ENCODE results near the gene FASLG.
"Not testable (repeated sequence)": the region's sequence is repeated elsewhere in the genome, so short reads cannot be mapped to it uniquely, and the experiment has no call there.

Gene FASLG

DNA sequence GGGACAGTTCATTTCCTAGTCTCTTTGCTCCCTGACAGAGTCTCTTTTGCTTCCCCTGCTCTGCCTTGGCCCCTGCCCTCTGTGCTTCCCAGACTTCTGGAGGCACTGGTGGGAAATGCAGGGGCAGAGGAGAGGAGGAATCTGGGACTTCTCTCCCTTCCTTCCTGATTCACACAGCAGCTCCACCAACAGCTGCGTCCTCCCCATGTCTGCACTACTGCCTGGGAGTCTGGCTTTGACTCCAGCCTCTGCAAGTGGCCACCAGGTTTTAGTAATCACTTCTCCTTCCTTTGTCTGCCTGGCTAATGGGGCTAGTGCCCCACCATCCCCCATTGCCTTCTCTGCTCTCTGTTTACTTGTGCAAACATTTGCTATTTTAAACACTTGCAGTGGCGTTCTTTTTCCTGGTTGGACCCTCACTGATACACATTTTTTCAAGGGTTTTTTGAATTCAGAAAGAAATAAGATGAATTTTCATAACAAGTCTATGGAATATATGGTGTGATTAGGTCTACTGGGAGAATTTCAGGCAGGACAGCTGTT is 21.9 kb downstream of the FASLG start:
- DNase-seq (ENCODE audit: low spot score), result no peak

DNA sequence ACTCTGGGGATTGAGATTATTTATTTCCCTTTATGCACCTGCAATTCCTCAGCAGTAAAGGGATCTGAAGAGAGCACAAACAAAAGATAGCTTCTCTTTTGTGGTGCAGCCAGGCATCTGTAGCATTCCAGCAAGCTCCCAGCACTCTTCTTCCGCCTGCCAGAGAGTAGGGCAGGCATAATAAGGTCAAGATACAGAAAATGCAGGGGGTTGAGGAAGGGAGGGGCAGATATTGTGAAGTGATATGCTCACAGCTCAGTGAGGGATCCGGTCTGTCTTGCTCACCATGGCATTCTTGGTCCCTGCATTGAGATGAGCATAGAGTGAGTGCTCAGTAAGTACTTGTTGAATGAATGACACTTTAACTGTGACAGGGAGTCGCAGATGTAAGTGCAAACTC is 23.9 kb downstream of the FASLG start:
- no peak for DNase-seq (ENCODE audit: low spot score)

DNA sequence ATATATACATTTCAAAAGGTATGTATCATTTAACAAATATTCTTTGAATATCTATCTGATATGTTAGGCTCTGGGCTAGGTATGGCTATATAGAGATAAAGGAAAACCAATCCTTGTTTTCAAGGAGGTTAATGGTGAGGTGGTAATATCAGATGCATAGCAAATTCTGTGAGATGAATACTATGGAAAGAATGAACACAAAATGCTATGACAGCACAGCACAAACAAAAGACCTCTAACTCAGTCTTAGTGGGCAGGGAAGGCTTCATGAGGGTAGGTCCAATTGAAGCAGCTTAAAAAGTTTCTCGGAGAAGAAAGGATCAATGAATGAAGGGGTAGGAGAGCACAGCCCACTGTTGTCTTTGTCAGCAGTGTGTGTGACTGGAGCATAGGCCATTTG is 27.2 kb downstream of the FASLG start:
- no peak for DNase-seq (ENCODE audit: low spot score)

DNA sequence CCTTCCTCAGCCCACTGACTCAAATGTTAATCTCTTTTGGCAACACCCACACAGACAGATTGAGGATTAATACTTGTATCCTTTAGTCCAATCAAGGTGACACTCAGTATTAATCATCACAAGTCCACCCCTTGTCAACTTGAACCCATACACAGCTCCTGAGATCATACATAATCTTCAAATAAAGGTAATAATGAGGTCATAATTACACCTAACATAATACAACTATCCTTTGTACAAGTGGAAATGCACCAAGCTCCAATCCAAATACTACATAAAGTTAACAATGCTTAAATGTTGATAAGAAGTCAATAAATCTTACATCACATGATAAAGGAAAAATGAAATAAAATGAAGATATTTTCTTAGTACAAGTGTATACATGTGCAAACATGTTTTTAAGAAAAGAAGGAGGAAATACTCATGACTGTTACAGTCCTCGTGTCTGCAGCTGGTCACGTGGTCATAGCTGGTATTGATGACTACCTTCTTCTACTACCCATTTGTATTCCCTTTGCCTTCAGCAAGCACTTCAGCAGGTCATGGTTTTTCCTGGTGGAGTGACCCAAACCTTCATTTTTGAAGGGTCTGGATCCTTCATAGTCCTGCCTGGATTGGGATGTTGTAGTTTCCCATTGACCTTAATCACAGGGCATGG is 29.7 kb downstream of the FASLG start:
- not testable (repeated sequence) for DNase-seq (ENCODE audit: low spot score)

DNA sequence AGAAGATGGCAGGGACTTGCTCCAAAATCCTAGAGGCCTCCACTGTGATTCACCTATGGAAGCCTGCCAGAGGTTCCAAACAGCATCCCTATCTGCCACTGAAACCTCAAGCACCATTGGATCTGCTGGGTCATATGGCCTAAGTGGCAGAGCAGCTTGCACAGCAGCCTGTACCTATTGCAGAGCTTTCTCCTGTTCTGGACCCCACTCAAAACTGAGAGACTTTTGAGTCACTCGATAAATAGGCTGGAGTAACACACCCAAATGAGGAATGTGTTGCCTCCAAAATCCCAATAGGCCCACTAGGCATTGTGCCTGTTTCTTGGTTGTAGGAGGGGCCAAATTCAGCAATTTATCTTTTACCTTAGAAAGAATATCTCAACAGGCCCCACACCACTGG is 32.0 kb downstream of the FASLG start:
- not testable (repeated sequence) for DNase-seq (ENCODE audit: low spot score)

DNA sequence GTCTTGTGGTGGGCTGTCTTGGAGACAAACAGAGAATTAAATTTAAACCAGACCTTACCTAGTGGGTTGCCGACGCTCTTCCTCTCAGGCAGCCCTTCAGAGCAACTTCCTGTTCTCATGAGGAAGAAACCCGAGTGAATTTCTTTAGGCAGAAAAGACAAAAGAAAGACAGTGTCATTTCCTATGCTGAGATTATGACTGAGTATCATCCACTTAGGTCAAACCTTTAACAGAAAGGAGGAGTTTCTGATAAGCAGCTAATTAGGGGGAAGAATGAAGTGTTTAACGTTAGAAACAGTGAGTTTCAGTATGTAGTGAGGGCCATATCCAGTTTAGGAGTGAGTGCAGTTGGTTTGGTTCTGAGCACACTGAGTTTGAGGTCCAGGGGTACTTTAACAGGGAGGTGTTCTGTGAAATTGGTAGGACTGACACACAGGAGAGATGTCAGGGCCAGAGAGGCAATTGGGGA is 38.7 kb downstream of the FASLG start:
- DNase-seq (ENCODE audit: low spot score), result peak; percentile 59

DNA sequence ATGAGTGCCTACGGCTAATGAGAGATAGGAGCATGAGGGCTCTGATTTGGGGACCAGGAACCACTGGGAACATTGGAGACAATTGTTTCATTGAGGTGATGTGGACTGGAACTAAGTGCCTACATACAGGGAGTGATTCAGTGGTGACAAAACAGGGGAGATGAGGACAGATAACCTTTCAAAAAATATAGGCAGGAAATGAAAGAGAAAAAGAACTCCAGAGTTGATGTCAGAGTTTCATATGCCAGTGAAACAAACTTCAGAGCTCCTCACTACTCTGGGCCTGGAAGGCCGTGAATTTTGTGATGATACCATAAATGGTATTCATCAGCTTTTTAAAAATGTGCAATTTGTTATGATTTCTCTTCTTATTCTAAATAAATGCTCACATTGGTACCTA is 39.3 kb downstream of the FASLG start:
- DNase-seq (ENCODE audit: low spot score), result peak; percentile 50

DNA sequence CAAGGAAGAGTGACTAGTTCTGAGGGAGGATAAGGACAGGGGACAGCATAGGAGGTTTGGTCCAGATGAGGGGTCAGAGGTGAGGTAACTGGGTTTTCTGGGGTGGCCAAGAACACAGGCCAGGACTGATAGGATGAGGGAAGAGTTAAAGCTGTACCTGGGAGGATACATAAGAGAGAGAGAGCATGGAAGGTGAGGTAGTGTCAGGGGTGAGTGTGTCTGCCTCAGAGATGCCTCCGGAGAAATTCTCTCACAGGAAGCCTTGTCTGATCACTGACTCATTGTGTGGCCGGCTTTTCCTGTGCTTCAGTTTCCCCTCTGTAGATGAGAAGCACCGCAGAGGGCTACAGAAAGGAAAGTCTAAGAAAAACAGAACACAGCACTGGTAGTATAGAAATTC is 40.2 kb downstream of the FASLG start:
- peak; percentile 91 for DNase-seq (ENCODE audit: low spot score)

DNA sequence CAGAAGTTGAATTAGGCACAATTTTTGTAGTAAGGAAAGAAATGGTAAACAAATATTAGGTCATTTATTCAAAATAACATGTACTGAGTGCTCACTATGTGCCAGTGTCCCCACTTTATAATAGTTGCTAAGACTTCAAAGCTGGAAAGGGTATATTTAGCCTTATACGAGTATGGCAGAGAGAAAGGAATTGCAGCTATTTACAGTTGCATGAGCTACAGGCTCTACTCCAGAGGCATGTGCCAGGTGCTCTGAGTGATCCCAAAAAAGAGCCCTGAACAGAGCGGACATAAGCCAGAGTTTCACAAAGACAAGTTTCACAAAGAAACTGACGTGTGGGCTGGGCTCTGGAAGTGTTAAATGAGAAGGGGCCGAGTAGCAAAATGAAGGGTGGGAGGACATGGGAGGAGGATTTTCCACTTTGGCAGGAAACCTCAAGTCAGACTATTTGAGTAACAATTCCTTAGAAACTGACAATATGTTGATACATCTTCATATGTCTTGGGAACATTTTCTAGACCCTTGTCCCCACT is 40.9 kb downstream of the FASLG start:
- no peak for DNase-seq (ENCODE audit: low spot score)

DNA sequence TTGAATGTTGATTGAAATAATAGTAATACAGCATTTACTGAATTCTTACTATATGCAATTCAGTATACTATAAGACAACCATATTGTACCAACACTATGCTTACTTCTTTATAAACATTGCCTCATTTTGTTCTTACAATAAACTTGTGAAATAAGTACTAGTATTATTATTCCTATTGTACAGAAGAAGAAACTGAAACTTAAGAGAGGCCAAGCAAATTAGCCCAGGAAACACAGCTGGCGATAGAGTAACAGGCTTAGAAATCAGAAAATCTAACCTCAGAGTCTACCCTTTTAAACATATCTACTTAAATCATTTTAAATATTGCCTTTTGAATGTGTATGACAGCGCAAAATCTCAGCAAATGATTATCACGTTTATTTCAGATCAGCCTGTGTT is 41.7 kb downstream of the FASLG start:
- DNase-seq (ENCODE audit: low spot score), result no peak

DNA sequence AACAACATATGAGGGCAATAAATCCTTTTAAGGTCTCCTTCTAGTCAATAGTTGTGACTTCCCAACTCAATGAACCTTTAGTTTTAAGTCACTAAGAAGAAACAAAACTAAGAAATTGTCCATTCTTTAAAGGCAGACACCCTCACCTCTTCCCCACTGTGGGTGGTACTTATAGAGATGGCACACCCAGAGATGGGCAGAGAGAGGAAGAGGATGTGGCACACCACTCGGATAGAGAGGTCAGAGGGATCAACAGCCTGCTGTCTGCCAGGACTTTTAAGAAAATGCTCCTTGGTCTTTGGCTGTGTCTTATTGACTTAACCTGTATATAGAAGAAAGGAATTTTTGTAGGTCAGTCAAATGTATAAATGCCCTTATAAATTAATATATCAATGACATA is 45.1 kb downstream of the FASLG start:
- peak; percentile 36 for DNase-seq (ENCODE audit: low spot score)

DNA sequence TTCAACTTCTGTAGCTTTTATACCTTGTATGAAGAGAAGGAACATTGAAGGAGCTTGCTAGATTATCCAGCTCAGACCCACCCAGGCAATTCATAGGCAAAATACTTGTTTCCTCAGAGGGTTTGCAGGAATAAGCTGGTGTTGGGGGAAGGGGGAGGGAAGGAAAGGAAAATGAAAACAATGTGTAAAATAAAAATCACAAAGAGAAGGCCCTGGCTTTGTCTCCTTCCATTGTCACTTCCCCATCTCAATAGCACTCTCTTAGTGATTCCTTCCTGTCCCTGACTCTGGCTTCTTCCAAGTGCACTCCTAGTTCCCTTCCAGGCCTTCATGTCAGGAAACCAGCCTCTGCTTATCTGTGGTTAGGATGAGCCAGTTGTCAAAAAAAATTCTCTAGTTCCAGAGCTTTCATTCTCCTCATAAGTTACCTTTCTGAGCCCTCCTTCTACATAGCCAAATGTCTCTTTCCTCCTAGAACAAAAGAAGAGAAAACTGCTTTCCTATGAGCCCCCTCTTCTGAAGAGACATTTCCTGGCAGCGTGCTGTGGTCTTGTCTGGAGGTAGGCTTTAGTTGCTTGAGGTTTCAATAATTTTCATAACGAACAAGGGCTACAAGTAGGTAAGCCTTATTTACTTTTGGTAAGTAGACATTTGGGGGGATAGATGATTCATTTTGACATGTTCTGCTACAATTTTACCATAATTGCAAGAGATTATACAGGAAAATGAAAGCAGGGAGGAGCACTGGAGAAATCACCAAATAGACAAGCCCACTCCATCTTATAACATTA is 45.7 kb downstream of the FASLG start:
- no peak for DNase-seq (ENCODE audit: low spot score)

DNA sequence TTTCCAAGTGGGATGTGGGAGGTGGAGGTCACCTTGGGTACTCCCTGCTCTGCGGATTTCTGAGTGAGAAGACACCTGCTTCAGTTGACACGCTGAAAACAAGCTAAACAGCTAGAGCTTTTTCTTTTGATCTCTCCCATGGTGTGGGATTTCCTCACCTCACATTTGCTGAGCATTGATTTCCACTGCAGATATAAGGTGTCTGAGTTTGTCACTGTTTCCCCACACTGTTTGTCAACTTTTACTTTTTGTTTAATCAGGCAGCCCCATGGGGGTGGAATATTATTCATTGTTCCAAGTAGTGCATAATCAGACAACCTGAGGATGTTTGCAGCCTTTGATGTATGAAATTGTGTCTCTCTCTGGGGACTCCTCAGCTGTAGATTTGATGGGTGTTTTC is 49.5 kb downstream of the FASLG start:
- peak; percentile 88 for DNase-seq (ENCODE audit: low spot score)

DNA sequence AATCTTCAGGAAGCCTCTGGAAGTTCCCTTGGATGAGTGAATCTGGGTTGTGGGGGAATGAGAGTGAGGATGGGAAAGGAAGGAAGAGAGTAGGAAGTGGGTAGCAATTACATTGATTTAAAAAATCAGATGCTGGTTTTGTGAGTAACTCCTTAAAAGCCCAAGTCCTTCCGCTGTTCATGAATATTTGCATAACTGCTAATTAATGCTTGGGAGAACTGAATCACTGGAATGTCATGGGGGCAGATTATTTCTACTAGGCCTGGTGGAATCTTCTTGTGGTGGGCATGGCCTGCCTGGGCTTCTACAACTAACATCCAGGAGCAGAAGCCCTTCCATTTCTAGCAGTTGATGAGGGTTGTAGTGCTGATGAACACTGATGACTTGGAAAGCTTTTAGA is 52.7 kb downstream of the FASLG start:
- no peak for DNase-seq (ENCODE audit: low spot score)

DNA sequence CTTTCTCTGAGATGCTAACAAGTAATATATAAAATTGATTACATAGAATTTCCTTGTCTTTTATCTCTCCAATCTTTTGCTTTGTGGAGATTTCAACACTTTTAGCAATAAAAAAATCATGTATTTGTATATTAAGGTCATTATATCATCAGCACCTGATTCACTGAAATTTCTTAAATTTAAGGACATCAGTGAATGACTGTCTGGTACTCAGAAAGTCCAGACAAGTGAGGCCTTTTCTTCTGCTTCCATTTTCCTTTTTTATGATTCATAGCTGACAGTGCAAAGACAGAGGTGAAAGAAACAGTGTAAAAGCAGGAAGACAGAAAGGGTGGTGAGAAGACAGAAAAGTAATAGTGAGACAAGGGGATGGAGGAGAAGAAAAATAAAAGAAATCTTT is 54.6 kb downstream of the FASLG start:
- DNase-seq (ENCODE audit: low spot score), result no peak

All from CD4-positive, alpha-beta T cell treated with Interleukin-15 for 4 hours (primary cell).